Putamen (tissue), 1 donor: Measurements from ENCODE around the gene KRTAP2-1.
"Not testable (repeated sequence)": the region's sequence is repeated elsewhere in the genome, so short reads cannot be mapped to it uniquely, and the experiment has no call there.

ENCODE experiments used
- DNase-seq: peaks from one replicate; pipeline ENCODE4 v3.0.0-alpha.2; 2016; ENCODE audit warnings: low spot score

KRTAP2-1 gene

DNA sequence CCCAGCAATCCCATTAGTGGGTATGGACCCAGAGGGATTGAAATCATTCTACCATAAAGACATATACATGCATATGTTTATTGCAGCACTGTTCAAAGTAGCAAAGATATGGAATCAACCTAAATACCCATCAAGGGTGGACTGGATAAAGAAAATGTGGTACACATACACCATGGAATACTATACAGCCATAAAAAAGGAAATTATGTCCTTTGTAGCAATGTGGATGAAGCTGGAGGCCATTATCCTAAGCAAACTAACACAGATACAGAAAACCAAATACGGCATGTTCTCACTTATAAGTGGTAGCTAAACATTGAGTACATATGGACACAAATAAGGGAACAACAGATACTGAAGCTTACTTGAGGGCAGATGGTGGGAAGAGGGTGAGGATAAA is 10.4 kb upstream of the KRTAP2-1 start:
- DNase-seq = no peak

DNA sequence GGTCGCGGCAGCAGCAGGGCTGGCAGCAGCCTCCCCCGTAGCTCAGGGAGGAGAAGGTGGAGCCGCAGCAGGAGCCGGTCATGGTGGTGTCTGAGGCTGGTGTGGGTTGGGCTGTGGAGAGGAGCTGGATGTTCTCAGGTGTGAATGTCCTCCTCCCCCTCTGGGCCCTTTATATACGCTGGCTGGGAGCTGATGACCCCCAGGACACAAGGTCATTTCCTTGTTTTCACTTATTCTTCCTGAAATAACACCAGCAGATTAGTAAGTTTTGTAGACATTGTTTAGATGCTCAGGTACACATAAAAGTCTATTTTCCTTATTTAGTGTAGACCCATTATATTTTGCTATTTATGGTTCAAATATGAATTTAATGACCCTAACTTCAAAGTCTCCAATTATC is 8.0 kb upstream of the KRTAP2-1 start, which contains the start of gene KRTAP2-2:
Gene KRTAP2-2, minus strand, starts transcription at position 101 of the 400 bp plus-strand sequence. Its CDS starts 19 bp downstream, at position 82.
- not testable (repeated sequence) for DNase-seq

DNA sequence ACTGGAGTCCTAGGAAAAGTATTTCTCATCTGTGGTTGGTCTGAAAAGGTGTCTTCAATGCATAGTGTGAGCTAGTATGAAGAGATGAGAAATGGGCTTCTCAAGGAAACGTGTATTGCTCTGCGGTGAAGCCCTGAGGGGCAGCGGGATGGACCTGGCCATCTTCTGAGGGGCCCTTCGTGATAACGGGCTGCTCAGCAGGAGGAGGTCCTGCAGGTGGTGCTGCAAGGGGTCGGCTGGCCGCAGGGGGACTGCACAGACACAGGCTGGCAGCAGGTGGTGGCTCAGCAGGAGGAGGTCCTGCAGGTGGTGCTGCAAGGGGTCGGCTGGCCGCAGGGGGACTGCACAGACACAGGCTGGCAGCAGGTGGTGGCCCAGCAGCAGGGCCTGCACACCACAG is 7.4 kb upstream of the KRTAP2-1 start:
- DNase-seq = not testable (repeated sequence)

DNA sequence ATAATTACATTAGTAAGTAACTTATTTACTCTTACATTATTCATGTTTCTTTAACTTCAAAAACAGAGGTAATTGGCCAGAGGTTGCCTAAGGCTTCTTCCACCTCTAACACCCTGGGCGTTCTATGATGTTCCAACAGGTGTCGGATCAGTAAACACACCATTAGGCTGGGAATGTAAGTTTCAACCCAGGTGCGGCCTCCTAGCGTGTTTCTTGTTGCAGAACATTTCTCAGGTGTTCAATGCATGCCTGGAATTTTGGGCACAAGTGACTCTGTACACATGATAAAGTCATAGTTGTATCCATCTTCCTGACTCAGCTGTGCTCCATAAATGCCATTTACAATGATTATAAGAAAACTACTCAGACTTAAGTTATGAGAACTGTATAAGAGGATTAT is 6.9 kb upstream of the KRTAP2-1 start:
- no peak for DNase-seq

DNA sequence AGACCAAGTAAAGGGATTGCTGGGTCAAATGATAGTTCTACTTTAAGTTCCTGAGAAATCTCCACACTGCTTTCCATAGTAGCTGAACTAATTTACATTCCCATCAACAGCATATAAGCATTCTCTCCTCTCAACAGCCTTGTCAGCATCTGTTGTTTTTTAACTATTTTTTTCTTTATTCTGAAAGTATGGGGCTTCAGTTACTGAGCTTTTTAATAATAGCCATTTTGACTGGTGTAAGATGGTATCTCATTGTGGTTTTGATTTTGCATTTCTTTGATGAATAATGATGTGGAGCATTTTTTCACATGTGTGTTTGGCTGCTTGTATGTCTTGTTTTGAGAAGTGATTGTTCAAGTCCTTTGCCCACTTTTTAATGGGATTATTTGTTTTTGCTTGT is 5.5 kb upstream of the KRTAP2-1 start:
- no peak for DNase-seq

DNA sequence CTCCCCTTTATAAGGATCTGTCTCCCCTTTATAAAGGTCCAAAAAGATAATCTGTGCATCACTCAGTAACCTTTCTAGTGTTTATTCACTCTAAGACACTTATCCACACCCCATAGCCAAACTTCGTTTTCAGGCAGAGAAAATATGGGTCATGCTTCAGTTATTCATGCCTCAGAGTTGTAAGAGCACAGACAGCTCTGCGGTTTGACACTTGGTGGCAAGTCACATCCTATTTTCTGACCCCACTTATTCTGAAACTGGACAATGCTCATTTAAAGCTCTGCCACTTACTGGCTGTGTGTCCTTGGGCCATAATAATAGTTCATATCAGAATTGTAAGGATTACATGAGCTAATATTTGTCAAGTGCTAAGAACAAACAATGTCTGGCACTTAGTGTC is 2.0 kb upstream of the KRTAP2-1 start:
- DNase-seq = no peak

DNA sequence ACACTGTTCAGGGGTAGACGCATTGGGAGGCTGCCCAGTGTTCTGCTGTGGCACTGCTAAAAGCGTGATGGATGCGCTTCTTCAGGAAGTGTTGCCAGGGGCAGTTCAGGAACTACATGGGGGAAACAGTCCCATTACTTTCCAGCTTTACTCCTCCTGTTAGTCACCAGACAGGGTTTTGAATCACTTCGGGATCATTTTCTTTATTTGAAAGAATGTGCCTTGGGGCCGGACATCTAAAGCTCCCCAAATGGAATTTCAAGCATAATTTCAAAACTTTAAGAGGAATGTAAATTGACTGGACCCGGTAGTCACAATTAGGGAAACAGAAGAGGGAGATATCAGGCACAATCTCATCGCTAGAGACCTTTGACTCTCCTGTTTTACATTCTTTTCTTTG is 1.3 kb upstream of the KRTAP2-1 start:
- no peak for DNase-seq

DNA sequence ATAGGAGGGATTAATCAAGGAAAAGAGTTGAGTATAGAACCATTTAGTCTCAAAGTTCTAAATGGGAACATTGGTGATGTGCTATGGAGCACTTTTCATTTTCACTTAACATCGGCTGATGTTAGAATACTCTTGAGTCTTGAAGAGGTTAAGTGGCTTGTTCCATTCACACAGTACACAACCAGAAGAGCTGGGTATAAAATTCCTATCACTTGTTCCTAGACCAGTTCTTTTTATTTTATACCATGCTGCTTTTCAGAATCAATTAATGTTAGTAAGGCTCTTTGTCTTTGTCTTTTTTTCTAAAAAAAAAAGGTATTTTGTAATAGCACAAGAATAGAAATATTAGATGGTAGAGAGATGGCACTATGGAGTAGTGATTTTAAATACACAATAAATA is 4.2 kb downstream of the KRTAP2-1 start:
- DNase-seq = no peak

DNA sequence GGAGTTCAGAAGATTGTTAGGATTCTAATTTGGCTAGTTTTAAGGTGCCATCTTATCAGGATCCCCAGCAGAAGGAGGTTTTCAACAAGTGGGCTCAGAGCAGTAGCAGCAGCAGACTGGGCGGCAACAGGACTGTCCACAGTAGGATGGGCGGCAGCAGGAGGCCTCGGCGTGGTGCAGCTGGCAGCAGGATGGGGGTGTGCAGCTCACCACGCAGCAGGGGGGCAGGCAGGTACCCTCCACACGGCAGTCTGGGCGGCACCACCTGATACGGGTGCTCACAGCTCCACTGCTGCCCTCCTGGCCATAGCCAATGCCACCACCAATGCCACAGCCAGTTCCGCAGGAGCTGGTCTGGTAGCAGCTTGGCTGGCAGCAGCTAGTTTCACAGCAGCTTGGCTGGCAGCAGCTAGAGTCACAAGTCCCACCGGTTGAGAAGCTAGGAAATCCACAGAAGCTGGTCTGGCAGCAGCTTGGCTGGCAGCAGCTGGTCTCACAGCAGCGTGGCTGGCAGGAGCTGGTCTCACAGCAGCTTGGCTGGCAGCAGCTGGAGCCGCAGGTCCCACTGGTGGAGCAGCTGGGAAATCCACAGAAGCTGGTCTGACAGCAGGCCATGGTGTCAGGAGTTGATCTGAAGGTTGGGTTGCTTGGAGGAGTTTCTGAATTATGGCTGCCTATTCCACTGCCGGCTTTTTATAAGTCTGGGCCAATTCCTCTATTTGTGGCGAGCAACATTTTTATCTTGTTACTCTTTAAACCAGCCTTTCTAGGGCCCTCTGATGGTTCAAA is 6.1 kb downstream of the KRTAP2-1 start, which contains the start of gene KRTAP1-1:
Gene KRTAP1-1, minus strand, starts transcription at position 668 of the 789 bp plus-strand sequence. Its CDS starts 53 bp downstream, at position 615.
- DNase-seq = not testable (repeated sequence)

DNA sequence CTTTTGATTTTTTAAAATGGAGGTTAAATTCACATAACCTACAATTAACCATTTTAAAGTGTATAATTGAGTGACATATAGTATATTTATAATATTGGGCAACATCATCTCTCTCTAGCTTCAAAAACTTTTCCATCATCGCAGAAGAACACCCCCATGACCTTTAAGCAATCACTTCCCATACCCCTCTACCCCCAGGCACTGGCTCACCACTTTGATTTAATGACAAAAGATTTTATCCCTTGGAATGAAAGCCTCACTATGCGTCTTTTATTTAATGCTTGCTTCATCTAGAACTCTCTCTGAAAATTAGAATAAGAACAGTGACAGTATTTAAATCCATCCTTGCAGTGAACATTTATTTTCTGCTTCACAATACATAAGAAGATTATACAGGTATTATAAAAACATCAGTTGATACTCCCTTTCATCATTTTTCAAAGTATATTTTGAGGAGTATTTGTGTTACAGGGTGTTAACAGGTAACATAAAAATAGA is 9.2 kb downstream of the KRTAP2-1 start:
- DNase-seq = no peak

DNA sequence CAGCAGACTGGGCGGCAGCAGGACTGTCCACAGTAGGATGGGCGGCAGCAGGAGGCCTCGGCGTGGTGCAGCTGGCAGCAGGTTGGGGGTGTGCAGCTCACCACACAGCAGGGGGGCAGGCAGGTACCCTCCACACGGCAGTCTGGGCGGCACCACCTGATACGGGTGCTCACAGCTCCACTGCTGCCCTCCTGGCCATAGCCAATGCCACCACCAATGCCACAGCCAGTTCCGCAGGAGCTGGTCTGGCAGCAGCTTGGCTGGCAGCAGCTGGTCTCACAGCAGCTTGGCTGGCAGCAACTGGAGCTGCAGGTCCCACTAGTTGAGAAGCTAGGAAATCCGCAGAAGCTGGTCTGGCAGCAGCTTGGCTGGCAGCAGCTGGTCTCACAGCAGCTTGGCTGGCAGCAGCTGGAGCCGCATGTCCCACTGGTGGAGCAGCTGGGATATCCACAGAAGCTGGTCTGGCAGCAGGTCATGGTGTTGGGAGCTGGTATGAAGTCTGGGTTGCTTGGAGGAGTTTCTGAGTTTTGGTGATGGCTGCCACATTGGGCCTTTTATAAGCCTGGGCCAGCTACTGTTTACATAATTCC is 12.7 kb downstream of the KRTAP2-1 start, which contains the start of gene KRTAP1-3:
Gene KRTAP1-3, minus strand, starts transcription at position 529 of the 590 bp plus-strand sequence. Its CDS starts 53 bp downstream, at position 476.
- DNase-seq = not testable (repeated sequence)

DNA sequence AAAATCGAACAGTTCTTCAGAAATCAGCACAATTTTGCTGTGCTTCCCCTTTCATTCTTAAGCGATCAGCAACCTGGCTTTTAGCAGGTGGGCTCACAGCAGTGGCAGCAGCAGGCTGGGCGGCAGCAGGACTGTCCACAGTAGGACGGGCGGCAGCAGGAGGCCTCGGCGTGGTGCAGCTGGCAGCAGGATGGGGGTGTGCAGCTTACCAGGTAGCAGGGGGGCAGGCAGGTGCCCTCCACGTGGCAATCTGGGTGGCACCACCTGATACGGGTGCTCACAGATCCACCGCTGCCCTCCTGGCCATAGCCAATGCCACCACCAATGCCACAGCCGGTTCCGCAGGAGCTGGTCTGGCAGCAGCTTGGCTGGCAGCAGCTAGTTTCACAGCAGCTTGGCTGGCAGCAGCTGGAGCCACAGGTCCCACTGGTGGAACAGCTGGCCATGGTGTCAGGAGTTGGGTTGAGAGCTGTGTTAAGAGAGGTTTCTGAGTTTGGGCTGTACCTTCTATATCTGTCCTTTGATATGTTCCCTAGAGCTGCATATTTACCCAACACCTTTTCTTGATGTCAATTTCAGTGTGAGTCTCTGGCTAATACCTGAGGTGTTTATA is 17.4 kb downstream of the KRTAP2-1 start, which contains the start of gene KRTAP1-4:
Gene KRTAP1-4, minus strand, starts transcription at position 563 of the 613 bp plus-strand sequence. Its CDS starts 117 bp downstream, at position 446.
- no peak for DNase-seq

DNA sequence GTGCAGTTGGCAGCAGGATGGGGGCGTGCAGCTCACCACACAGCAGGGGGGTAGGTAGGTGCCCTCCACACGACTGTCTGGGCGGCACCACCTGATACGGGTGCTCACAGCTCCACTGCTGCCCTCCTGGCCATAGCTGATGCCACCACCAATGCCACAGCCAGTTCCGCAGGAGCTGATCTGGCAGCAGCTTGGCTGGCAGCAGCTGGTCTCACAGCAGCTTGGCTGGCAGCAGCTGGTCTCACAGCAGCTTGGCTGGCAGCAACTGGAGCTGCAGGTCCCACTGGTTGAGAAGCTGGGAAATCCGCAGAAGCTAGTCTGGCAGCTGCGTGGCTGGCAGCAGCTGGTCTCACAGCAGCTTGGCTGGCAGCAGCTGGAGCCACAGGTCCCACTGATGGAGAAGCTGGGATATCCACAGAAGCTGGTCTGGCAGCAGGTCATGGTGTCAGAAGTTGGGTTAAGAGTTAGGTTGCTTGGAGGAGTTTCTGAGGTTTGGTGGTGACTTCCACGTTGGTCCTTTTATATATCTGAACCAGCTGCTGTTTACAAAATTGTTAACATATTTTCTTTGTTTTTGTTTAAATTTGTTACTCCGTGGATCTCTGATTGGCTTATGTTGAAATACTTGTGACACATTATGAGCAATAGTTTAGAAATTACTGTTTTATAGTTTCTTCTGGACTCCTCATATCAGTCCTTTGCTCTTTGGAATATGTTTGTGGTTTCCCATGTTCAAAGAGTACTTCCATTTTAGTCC is 20.2 kb downstream of the KRTAP2-1 start, which contains the start of gene KRTAP1-5:
Gene KRTAP1-5, minus strand, starts transcription at position 494 of the 757 bp plus-strand sequence. Its CDS starts 53 bp downstream, at position 441.
- no peak for DNase-seq

DNA sequence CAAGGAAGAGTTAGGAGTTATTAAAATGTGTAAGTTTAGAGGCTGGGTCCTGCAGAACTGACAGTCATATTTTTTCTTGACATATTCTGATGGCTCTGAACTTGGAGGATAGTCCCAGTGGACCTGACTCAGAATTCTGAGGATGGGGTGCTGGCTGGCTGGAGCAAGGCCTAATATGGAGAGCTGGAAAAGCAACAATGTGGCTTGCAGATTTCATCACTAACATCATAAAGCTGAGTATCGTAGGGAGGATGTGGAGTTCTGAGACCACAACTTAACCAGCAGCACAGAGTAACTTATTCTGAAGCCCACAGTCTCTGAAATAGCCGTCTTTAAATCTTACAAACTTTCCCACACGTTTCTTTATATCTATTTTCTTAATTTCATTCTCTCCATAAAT is 22.4 kb downstream of the KRTAP2-1 start:
- no peak for DNase-seq

DNA sequence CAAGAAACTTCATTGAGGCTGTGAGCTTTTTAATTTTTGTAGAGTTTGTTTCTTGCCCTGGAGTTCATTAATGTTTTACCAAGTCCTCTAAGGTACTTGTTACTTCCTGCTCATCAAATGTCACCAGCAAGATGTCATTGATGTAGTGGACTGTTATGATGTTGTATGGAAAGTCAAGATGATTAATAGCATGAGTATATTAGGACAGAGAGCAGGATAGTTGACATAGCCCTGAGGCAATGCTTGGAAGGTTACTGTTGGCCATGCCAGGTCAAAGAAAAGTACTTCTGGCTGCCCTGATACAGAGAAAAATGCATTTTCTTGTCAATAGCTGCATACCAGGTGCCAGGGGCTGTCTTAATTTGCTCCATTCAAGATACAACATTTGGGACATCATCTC is 26.8 kb downstream of the KRTAP2-1 start:
- no peak for DNase-seq

DNA sequence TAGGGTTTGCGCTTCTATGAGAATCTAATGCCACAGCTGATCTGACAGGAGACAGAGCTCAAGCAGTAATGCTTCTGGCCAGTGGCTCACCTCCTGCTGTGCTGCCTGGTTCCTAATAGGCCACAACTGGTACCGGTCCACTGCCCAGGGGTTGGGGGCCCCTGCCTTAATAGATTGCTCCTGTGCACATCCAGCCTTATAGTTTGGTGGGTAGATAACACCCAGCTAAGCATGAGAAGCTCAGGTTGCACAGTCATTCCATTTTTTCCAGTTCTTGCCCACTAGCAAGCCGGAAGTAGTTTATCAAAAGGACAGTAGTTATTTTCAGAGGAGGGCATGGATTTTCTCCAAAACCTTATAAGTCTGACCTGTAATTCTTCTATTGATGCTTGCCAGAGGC is 27.7 kb downstream of the KRTAP2-1 start:
- DNase-seq = no peak

DNA sequence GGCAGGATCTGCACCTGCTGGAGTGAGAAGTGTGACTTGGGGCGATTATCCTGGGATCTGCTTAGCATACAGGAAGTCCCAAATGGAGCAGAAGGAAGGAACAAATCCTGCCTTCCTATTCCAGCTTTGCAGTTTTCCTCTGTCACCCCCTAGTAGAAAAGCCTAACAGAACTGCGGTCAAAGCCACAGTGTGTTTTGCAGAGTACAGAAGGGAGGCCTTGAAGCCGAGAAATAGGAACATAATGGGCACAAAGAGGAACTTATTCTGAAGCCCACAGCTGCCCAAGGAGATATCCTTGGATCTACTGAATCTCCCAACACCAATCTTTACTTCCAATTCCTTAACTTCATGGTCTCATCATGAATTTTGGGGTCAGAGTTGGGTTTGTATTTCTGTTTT is 28.6 kb downstream of the KRTAP2-1 start:
- DNase-seq = no peak

DNA sequence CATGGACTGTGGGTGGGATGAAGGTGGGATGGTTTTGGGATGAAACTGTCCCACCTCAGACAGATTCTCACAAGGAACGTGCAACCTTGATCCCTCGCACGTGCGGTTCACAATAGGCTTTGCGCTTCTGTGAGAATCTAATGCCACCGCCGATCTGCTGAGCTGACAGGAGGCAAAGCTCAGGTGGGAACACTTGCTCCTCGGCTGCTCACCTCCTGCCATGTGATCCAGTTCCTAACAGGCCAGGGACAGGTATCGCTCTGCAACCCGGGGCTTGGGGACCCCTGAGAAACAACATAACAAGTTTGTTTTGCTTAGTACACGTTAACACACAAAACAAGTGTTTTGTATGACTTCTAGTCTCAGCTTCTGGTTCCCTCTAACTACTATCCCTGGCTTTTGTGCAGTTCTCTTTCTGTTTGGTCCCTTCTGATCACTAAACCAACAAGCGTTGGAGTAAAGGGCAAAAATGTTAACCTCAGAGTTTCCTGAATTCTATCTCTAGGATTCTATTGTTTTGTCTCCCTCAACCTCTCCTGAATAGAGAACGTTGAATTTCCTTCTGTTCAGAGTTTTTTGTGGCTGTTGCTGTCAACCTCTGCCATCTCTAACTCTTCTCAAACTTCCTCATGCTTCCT is 30.4 kb downstream of the KRTAP2-1 start:
- DNase-seq = no peak

DNA sequence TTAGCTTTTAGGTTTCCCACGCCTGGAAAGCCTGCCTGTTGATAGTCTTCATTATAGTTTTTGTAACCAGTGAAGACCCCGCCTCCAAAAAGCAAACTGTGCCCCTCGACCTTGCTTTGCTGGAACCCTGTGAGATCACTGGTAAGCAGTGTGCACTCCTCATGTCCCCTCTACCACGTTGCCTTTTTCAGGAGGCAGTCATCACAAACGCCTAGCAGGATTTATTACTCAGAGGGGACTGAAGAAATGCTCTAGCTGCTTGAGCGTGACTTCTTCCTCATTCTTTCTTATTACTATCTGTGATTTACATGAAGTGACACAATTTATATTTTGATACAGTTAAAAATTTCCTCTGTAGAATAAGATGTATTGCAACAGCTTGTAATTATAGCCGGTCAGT is 31.7 kb downstream of the KRTAP2-1 start:
- DNase-seq = no peak

DNA sequence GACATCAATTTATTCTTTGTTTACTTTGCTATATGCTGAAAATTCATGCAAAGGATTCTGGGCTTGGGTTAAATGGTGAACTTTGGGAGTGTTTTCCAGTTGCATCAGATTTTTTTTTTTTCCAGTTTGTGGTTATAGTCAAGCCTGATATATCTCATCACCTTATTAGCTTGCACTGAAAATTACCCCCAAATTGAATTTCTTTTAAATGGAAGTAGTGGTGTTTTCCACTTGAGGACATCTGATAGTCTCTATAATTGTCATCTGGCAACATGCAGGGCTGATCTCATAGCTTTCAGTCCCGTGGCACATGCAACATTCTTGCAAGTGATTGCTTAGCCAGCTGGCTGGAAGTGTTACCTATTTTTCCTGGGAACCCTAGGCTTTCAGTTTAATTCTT is 33.5 kb downstream of the KRTAP2-1 start:
- DNase-seq = no peak

DNA sequence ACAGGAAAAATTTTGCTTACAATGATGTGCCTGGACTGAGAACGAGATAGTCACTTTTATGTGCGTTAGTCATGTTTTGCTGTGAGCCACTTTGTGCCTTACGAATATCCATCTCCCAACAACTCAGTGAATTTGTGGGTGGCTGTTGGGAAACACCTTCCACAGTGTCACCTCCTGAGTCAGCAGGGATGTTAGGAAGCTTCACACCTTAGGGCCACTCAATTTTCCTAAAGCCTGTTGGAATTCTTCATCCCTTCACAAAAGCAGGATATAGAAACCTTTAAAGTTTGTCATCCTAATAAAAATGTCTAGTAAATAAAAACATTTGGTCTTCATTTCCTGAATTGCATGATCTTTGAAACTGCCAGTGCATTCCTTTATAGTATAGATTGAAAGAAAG is 33.9 kb downstream of the KRTAP2-1 start:
- no peak for DNase-seq
